Hematopoietic multipotent progenitor cell treated with erythropoietin and hydrocortisone succinate and interleukin-3 and kit ligand, for 6 days (in vitro differentiated cells): ENCODE results near the gene DHRS4.
"Not testable (repeated sequence)": the region's sequence is repeated elsewhere in the genome, so short reads cannot be mapped to it uniquely, and the experiment has no call there.

Experiments used
- DNase-seq: peaks from one replicate; pipeline ENCODE4 v3.0.0-alpha.2; 2015

Gene DHRS4

GRCh38 chr14:23988607-23989363 is 35.2 kb downstream of the DHRS4 start, which contains the start of gene DHRS4L2:
Gene DHRS4L2 (plus strand): TSS chr14:23988929. CDS start chr14:23988948, 19 bp downstream.
- DNase-seq, result peak; percentile 87

- DNase-seq, result not testable (repeated sequence)
These were observed 36.3 kb downstream of the DHRS4 start for GRCh38 chr14:23989734-23990445.

- not testable (repeated sequence) for DNase-seq
These were observed 37.4 kb downstream of the DHRS4 start for GRCh38 chr14:23990961-23991360.

GRCh38 chr14:23993042-23993441 is 39.5 kb downstream of the DHRS4 start:
- DNase-seq, result not testable (repeated sequence)

GRCh38 chr14:23996009-23996408 is 42.4 kb downstream of the DHRS4 start:
- DNase-seq, result not testable (repeated sequence)

GRCh38 chr14:23996825-23997224 is 43.3 kb downstream of the DHRS4 start:
- not testable (repeated sequence) for DNase-seq

GRCh38 chr14:23999640-24000039 is 46.1 kb downstream of the DHRS4 start:
- not testable (repeated sequence) for DNase-seq

- not testable (repeated sequence) for DNase-seq
These were observed 47.5 kb downstream of the DHRS4 start for GRCh38 chr14:24001078-24001477.

- DNase-seq, result not testable (repeated sequence)
These were observed 48.1 kb downstream of the DHRS4 start for GRCh38 chr14:24001679-24002078.

- DNase-seq, result not testable (repeated sequence)
These were observed 52.9 kb downstream of the DHRS4 start for GRCh38 chr14:24006471-24006816.

- DNase-seq, result peak; percentile 63
These were observed 53.5 kb downstream of the DHRS4 start for GRCh38 chr14:24006817-24007652.

- no peak for DNase-seq
These were observed 57.5 kb downstream of the DHRS4 start for GRCh38 chr14:24011051-24011450.

GRCh38 chr14:24012726-24013273 is 59.2 kb downstream of the DHRS4 start:
- DNase-seq, result not testable (repeated sequence)

- peak; percentile 89 for DNase-seq
These were observed 60.3 kb downstream of the DHRS4 start for GRCh38 chr14:24013654-24014514.

- not testable (repeated sequence) for DNase-seq
These were observed 62.2 kb downstream of the DHRS4 start for GRCh38 chr14:24015745-24016144.
